ENCODE measurements around the gene PIP5K1C.

- no peak for TF ChIP-seq POLR2AphosphoS5 (IDR thresholded peaks at IDR 0.05; ENCODE audit: control insufficient read depth, insufficient read depth, low read depth, low read length)
- no peak; the same call in 1 of the 2 replicates for TF ChIP-seq ZNF124 (CRISPR knock-in tag; IDR thresholded peaks at IDR 0.05)
- TF ChIP-seq CXXC5 (CRISPR knock-in tag; IDR thresholded peaks at IDR 0.05): no peak
- TF ChIP-seq SRSF1 (IDR thresholded peaks at IDR 0.05; ENCODE audit: low read depth, low read length): no peak
Observed at GRCh38 chr19:3604227-3604986, 95.9 kb downstream of the PIP5K1C start.
